Ishikawa (cell line): ENCODE results near the gene ATP8A2.

ENCODE experiments used
- CEBPB ChIP-seq: IDR thresholded peaks from 2 replicates; pipeline ENCODE4 v1.6.1; 2012
- CREB1 ChIP-seq: IDR thresholded peaks from 2 replicates; pipeline ENCODE4 v1.6.1; 2012; ENCODE audit warnings: low read depth
- EGR1 ChIP-seq: IDR thresholded peaks from 2 replicates; pipeline ENCODE4 v1.6.1; 2012
- EP300 ChIP-seq: IDR thresholded peaks from 2 replicates; pipeline ENCODE4 v1.6.1; 2012; ENCODE audit warnings: borderline replicate concordance
- FOXM1 ChIP-seq: IDR thresholded peaks from 2 replicates; pipeline ENCODE4 v1.6.1; 2012; ENCODE audit warnings: low read depth, borderline replicate concordance
- NFIC ChIP-seq: IDR thresholded peaks from 2 replicates; pipeline ENCODE4 v1.6.1; 2012
- RAD21 ChIP-seq: IDR thresholded peaks from 2 replicates; pipeline ENCODE4 v1.6.1; 2012; ENCODE audit warnings: low read depth
- TAF1 ChIP-seq: IDR thresholded peaks from 2 replicates; pipeline ENCODE4 v1.6.1; 2012; ENCODE audit warnings: low read depth, mild to moderate bottlenecking
- TCF12 ChIP-seq: IDR thresholded peaks from 2 replicates; pipeline ENCODE4 v1.6.1; 2012; ENCODE audit warnings: low read depth
- TEAD4 ChIP-seq: IDR thresholded peaks from 2 replicates; pipeline ENCODE4 v1.6.1; 2012
- YY1 ChIP-seq: IDR thresholded peaks from 2 replicates; pipeline ENCODE4 v1.6.1; 2012; ENCODE audit warnings: low read depth
- ZBTB7A ChIP-seq: IDR thresholded peaks from 2 replicates; pipeline ENCODE4 v1.6.1; 2012; ENCODE audit warnings: low read depth
- TF ChIP-seq, protein P1 (sequence below): IDR thresholded peaks from 2 replicates; pipeline ENCODE4 v1.6.1; 2012
- TF ChIP-seq, protein P2 (sequence below): IDR thresholded peaks from 2 replicates; pipeline ENCODE4 v1.6.1; 2012; ENCODE audit warnings: low read depth, mild to moderate bottlenecking
- TF ChIP-seq, protein P3 (sequence below): IDR thresholded peaks from 2 replicates; pipeline ENCODE4 v1.6.1; 2012

ATP8A2 gene

DNA sequence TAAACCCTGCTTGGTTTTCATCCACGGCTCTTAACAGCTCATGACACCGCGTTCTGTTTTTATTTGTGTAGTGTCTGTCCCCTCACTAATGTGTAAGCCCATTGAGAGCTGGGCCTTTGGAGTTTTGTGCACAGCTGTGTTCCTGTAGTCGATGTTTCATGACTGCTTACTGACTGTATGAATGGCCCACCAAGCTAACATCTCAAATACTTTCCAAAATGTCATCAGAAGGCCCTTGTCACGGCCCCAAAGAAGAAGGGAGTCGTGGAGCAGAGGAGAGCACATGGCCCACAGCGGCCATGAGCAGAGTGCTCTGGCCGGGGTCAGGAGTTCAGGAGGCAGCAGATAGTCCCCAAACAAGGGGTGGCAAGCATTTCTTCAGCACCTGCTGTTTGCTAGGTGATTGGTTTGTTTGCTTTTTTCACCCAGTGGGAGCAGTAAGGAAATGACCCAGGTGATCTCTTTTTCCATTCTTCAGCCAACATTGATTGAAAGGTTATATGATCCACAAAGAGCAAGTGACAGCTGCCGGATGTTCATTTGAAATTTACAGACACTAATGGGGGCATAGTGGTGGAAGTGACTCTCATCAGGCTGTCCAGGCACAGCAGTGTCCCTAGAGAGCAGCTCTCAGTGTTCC is 315.2 kb downstream of the ATP8A2 start:
- TF ChIP-seq TEAD4: no peak
- no peak for TF ChIP-seq EP300
- TF ChIP-seq, protein P1, sequence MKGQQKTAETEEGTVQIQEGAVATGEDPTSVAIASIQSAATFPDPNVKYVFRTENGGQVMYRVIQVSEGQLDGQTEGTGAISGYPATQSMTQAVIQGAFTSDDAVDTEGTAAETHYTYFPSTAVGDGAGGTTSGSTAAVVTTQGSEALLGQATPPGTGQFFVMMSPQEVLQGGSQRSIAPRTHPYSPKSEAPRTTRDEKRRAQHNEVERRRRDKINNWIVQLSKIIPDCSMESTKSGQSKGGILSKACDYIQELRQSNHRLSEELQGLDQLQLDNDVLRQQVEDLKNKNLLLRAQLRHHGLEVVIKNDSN: no peak
- no peak for TF ChIP-seq TAF1
- no peak for TF ChIP-seq CREB1
- TF ChIP-seq TCF12: no peak
- no peak for TF ChIP-seq ZBTB7A
- TF ChIP-seq, protein P2, sequence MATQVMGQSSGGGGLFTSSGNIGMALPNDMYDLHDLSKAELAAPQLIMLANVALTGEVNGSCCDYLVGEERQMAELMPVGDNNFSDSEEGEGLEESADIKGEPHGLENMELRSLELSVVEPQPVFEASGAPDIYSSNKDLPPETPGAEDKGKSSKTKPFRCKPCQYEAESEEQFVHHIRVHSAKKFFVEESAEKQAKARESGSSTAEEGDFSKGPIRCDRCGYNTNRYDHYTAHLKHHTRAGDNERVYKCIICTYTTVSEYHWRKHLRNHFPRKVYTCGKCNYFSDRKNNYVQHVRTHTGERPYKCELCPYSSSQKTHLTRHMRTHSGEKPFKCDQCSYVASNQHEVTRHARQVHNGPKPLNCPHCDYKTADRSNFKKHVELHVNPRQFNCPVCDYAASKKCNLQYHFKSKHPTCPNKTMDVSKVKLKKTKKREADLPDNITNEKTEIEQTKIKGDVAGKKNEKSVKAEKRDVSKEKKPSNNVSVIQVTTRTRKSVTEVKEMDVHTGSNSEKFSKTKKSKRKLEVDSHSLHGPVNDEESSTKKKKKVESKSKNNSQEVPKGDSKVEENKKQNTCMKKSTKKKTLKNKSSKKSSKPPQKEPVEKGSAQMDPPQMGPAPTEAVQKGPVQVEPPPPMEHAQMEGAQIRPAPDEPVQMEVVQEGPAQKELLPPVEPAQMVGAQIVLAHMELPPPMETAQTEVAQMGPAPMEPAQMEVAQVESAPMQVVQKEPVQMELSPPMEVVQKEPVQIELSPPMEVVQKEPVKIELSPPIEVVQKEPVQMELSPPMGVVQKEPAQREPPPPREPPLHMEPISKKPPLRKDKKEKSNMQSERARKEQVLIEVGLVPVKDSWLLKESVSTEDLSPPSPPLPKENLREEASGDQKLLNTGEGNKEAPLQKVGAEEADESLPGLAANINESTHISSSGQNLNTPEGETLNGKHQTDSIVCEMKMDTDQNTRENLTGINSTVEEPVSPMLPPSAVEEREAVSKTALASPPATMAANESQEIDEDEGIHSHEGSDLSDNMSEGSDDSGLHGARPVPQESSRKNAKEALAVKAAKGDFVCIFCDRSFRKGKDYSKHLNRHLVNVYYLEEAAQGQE: no peak
- no peak for TF ChIP-seq FOXM1
- TF ChIP-seq NFIC: no peak
- no peak for TF ChIP-seq YY1
- TF ChIP-seq CEBPB: no peak
- no peak for TF ChIP-seq RAD21
- TF ChIP-seq, protein P3, sequence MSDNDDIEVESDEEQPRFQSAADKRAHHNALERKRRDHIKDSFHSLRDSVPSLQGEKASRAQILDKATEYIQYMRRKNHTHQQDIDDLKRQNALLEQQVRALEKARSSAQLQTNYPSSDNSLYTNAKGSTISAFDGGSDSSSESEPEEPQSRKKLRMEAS: no peak
- TF ChIP-seq EGR1: no peak

DNA sequence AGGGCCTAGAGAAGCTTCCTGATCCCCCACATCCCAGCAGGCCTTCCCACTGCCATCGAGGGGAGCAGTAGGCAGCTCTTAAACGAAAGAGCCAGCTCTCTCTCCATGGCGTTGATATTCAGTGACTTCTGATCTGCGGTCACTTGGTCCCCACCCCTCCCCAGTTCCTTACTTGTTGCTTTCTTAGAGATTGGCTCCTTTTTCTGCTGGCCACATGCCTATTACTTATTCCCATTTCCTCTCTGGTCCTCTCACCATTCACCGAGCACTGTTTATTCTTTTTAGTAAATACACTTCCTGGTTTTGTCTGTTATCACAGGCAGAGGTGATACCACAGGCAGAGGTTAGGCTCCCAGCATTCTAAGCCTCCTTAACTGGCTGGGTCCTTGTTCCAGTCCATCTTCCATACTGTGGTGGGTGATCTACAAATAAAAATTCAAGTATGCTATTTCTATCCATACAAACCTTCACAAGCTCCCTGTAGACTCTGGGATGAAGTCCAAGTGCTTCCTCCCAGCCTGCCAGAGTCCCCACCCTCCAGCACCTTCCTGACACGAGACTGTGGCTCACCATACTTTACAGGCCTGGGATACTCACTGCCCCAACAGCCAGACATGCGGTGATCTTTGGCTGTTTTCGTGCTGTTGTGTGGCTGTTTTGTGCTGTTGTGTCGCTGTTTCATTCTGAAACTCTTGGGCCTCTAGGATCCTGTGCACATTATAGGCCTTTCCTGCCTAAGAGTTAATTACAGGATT is 315.9 kb downstream of the ATP8A2 start:
- TF ChIP-seq TCF12 (no peak), FOXM1 (no peak), TEAD4 (no peak), CREB1 (no peak), CEBPB (no peak), EGR1 (no peak), YY1 (no peak), EP300 (no peak), TAF1 (no peak), NFIC (no peak), RAD21 (no peak), ZBTB7A (no peak)
- TF ChIP-seq, protein P2: no peak
- TF ChIP-seq, protein P1: no peak
- TF ChIP-seq, protein P3: no peak

DNA sequence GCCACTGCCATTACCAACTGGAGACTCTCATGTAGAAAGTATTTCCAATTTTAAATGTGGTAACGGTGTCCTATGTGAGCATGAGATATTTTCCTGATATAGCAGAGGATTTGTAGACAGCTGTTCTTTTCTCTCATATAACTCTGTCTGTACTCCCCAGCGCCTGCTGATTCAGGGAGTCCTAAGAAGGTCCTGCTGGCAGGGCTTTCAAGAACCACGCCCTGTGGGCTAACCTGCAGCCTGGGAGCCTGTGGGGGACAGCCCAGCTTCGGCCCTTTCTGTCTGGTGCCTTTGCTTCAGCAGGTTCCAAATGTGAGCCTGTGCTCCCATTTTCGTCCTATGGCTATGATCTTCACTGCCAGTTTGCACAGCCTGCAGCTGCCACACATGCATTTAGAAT is 316.8 kb downstream of the ATP8A2 start:
- no peak for TF ChIP-seq EP300
- TF ChIP-seq CREB1: no peak
- TF ChIP-seq TEAD4: no peak
- TF ChIP-seq ZBTB7A: no peak
- no peak for TF ChIP-seq RAD21
- TF ChIP-seq TAF1: no peak
- TF ChIP-seq, protein P3: no peak
- TF ChIP-seq, protein P1: no peak
- no peak for TF ChIP-seq NFIC

DNA sequence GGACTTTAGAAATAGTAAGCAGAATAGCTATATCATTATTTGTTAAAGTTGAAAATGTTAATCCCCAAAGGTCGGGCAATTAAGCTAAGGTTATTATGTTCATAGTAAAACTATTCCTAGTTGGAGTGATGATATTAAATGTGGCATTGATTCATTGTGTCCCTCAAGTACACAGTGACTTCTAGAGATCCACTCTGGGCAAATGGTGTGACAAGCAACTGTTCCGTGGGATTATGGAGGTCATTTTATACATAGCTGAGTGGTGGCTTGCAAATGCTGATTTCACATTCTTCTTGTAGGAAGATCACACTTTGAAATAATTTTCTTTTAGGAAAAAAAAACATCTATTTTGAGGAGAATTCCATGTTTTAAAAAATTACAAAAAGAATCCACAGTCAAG is 317.8 kb downstream of the ATP8A2 start:
- TF ChIP-seq NFIC (no peak), CREB1 (no peak), TEAD4 (no peak)

DNA sequence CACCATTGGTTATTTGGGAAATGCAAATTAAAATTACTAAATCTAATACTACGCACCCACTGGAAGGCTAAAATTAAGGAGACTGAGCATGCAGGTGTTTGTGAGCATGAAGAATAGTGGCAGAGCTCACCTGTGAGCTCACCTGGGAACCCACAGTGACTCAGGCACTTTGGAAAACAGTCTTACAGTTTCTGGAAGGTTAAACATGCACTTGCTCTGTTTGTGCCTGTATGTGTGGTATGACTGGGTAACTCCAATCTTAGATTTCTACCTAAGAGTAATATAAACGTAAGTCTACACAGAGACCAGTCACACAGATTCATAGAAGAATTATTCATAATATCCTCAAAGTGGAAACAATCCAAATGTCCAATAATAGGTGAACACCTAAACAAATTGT is 318.8 kb downstream of the ATP8A2 start:
- TF ChIP-seq CEBPB (no peak), TEAD4 (no peak), EP300 (no peak)
- TF ChIP-seq, protein P1: no peak
- TF ChIP-seq, protein P2: no peak
